Choroid plexus epithelial cell (primary cell): ENCODE results near the gene SMIM26.
A peak's percentile ranks its signal among the peaks of the same experiment; 100 is the strongest.

Experiments
- DNase-seq: peaks from one replicate; pipeline ENCODE4 v3.0.0-alpha.2; 2010; ENCODE audit warnings: low read depth
- H3K4me3 ChIP-seq: 2 replicates; pipeline ENCODE4 v1.5.1; 2011; ENCODE audit warnings: low read depth, mild to moderate bottlenecking, control low read depth, low read length, moderate library complexity
- CTCF ChIP-seq: conservative IDR thresholded peaks from 2 replicates; pipeline ENCODE4 v1.5.1; 2011; ENCODE audit warnings: low read depth, mild to moderate bottlenecking, control low read depth, inconsistent platforms, low read length, moderate library complexity

Gene SMIM26

DNA sequence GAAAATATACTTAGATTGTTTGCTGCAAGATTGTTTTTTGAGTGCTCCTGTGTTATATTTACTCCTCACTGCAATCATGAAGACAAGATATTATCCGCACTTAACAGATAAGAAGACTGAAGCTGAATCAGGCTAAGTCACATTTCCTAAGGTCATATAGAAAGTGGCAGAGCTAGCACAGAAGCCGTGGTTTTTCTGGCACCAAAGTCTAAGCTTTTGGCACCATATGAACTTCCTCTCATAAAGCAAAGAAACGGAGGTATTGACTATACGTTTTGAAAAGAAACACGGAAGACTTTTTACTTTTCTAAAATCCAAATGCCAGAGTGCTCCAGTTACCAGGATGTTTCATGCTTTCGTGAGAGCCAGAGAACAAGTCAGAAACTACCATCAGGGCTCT is 11.3 kb downstream of the SMIM26 start:
- no peak for TF ChIP-seq CTCF
- no peak for DNase-seq
- no peak overlapping the region for H3K4me3 ChIP-seq

DNA sequence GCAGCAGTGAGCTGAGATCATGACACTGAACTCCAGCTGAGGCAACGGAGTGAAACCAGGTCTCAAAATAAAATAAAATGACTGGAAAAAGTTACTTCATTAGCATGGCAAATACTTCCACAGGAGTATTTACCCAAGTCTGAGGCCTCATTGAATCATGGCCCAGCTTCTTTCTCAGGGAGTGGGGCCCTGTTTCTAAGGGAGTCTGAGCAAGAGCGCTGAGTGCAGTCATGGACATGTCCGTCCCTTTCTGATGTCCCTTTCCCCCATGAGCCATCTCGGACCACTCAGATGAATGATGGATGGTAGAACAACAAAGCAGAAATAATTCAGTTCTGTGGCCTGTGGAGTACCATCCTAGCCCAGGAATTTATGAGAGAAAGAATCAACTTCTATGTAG is 12.8 kb downstream of the SMIM26 start:
- no peak for TF ChIP-seq CTCF
- DNase-seq, result no peak
- no peak overlapping the region for H3K4me3 ChIP-seq

DNA sequence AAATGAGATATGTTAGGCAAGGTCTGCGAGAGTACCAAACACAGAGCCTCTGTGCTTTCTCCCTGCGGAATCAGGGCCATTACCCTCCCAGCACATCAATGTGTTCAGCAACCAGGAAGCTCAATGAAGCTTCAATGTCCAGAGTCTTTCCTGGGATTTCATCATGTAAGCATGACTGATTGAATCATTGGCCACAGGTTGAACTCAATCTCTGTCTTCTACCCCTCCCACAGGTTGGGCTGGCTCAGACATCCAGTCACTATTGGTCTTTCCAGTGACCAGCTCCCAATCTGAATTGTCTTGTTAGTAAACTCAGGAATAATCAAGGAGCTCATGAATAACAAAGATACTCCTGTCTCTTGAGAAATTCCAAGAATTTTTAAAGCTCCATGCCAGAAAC is 17.9 kb downstream of the SMIM26 start:
- no peak overlapping the region for H3K4me3 ChIP-seq
- TF ChIP-seq CTCF, result no peak
- DNase-seq, result peak; percentile 70

DNA sequence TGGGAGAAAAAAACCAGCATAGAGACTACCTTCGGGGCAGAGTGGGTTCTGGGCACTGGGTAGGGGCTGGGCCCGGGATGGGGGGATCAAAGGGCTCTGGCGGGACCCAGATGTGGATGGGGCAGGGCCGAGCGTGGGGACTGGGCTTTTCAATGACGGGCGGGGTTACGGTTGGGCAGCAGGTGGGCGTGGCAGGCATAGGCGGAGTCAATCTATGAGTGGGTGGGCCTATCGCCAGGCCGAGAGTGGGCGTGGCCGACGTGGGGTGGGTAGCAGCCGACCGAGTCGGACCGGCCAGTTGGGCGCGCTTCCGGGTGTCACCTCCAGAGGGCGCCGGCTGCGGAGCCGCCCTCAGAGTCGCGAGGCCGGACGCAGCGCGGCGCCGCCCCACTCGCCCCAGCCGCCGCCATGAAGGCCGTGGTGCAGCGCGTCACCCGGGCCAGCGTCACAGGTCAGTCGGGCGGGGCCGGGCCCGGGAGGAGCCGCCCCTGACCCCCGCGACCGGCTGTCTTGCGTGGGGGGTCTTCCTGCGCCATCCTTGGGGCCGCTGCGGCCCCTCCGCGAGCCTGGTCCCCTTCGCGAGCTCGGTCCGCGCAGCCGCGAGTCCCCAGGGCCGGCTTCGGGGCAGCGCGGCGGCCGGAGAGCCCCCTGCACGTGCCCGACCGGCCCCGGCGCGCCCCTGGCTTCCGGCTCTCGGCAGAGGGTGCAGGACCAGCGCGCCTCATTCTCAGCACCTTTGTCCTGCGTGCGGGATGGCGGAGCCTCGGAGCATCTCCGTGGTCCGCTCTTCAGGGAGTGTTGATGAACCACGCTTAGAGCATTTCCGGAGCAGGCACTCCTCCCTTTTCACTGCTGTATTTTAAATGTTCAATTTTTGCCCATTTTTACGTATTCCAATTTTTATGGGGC is 20.7 kb downstream of the SMIM26 start, which contains the start of gene DTD1:
Gene DTD1, plus strand, starts transcription at position 390 of the 909 bp plus-strand sequence. Its CDS starts 19 bp downstream, at position 409.
- H3K4me3 ChIP-seq, result peak within 1 kb of the TSS; percentile 79
- peak; percentile 57 for TF ChIP-seq CTCF
- peak; percentile 90 for DNase-seq

GRCh38 chr20:18588574-18588933 is 21.3 kb downstream of the SMIM26 start:
- no peak for DNase-seq
- H3K4me3 ChIP-seq, result peak overlapping the region; percentile 79
- TF ChIP-seq CTCF, result no peak

DNA sequence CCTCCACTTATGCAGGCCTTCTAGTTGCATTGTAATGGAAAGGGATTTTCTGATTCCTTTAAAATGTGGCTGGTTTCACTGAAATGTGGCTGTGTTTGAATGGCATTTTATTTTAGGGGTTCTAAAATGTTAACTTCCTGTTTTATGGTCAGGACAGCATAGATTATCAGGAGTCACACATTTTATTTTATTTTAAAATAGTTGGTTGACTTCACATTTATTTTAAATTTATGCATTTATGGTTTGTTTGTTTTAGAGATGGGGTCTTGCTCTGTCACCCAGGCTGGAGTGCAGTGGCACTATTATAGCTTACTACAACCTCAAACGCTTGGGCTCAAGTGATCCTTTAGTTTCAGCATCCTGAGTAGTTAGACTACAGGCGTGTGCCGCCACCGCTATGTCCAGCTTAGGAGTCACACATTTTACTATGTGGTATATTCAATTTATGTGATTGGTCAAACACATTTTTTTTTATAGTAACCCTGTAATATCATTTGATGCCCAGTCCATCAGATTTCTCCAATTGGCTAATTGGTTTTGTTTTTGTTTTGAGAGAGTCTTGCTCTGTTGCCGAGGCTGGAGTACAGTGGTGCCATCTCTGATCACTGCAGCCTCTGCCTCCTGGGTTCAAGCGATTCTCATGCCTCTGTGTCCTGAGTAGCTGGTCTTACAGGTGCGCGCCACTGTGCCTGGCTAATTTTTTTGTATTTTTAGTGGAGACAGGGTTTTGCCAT is 22.9 kb downstream of the SMIM26 start:
- peak; percentile 8 for DNase-seq
- H3K4me3 ChIP-seq, result no peak overlapping the region

More for the DNA sequence above, 22.9 kb downstream of the SMIM26 start:
- no peak for TF ChIP-seq CTCF
